GM21526 (cell line): Measurements from ENCODE around the gene TSHZ3.

Experiments
- ATAC-seq: cut with Tn5 transposase; IDR thresholded peaks from one replicate; pipeline ENCODE4 v1.9.1; 2021; ENCODE audit warnings: moderate library complexity; ENCODE audit not compliant: unreplicated experiment, low FRiP score

TSHZ3 gene

DNA sequence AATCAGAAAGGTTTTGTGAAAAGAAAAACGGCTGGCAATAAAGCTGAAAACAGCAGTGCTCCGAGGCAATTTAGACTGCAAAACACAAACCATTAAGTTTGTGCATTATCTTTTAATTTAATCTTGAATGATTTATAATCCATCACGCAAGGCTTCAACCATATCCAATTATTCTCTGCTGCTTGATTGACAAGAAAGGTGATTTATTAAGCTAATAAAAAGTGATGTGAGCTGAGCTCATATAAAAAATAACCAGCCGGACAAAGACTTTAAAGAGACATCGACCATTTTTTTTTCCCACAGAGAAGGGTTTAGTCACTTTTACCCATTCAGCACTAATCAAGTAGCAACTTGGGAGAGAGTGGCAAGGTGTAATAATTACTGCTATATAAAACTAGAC lies 33.6 kb downstream of the TSHZ3 start:
- no peak for ATAC-seq

DNA sequence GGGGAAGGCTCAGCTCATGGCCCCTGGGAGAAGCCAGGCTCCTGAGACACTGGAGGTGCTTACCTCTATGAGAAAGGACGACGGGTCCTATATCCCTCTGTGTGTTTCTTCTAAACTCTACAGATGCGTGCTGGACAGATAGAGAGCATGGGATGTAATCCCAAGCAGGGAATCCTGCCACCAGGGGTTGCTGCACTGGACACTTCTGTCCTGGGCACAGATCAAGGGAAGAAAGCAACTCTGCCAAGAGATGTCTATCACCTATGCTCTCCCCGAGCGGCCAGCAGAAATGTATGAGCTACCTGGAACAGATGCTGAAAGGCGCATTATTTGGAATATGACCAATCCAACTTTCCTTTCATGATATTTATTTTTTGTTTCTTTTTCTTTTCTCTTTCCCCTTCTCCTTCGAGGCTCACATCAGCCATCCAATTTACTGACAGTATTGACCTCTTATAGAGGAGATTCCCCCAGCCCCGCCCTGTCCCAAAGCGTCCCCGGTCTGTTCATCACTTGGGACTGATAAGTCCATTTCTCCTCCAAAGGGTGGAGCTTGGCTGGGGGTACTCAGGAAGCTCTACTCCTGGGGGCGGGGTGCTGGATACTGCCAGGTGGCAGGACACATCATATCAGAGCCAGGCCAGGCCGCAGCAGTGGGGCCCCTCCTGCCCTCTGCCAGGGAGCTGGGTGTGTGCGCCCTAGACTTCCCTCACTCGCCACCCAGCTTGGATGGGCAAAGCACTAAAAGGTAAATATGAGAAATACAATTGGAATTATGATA lies 34.2 kb downstream of the TSHZ3 start:
- no peak for ATAC-seq

DNA sequence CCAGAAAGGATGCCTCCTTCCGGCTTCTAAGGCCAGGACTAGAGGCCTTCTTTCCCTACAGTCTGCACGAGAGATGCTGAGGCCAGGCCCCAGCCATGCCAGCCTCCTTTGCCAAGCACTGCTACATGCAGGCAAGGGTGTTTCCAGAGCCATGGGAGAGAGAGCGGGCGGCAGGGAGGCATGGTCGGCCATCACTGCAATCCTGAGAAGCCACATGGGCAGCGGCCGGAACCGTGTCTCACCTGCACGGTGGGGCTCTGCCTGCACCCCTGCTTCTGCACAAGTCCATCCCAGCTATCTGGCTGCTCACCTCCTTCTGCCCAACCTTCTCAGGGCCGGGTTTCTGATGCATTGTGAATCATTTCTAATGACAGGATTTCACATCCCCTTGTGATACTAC lies 35.1 kb downstream of the TSHZ3 start:
- no peak for ATAC-seq

- no peak for ATAC-seq
These were observed 35.8 kb downstream of the TSHZ3 start for GRCh38 chr19:31313291-31314030.

DNA sequence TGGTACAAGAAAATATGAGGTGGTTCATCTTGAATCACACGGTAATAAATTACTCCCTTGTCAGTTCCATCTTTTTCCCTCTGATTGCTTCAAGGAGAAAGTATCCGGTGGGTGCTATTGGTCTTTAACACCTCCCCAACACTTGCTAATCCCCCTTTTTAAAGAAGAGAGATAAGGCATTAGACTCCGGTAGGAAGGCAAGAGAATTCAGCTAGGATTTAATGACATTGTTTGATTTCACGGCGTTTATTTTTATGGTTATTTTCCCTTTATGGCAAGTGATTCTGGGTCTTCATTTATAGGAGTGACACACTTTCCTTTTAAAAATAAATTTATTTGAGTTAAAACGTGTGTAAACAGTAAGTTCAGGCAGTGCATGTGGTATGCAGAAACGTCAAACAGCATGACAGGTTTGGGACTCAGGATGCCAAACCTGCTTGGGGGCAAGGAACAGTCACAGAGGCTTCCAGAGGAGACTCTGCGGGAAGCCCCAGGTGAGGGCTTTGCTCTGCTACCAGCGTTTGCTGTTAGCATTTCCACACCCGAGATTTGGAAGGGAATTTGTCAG lies 36.5 kb downstream of the TSHZ3 start:
- ATAC-seq, result no peak

GRCh38 chr19:31312009-31312676 lies 37.1 kb downstream of the TSHZ3 start:
- no peak for ATAC-seq

DNA sequence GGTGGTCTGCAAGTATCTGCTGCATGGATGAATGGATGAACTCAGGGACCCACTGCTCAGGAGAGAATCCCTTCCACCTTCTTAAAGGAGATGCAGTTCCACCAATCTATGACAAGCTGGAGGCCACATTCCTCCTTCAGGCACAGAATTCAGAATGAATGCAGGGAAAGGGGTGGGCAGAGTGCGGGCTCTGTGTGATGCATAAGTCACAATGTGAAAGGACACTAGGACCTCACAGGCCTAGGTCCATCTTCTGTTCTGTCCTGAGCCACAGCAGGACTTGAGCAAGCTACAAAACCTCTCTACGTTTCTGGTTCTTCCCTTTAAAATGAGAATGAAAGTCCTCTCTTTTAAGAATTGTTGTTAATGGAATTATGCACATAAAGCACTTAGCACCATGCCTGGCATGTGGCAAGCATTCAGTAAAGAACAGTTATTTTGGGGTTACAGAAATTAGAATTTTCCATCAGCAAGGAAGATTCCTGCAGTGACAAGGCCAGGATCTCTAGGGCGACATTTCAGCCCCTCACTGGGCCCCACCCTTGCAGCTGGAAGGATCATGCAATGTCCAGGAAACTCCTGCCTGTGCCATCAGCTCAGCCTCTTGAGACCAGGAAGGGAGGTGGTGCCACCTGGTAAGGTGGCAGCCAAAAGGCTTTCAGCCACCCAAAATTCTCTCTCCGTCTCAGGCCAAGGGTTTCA lies 38.7 kb downstream of the TSHZ3 start:
- no peak for ATAC-seq

DNA sequence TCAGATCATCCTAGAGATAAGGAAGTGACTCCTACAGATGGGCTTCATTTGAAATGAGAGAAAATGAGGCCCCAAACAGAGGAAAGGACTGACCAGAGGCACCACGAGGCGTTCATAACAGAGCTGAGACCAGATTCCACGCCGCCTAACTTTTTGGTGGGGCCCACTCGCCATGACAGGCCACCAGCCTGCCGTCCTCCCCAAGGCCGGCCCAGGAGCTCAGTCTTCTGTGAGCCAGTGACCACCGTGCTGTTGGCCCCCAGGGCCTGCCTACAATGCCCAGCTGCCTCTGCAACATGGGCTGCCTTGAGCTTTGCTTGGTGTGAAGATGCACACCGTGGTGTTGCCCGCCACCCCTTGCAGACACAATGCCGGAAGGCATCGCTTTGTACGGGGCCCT lies 40.5 kb downstream of the TSHZ3 start:
- no peak for ATAC-seq

GRCh38 chr19:31307071-31307669 lies 42.1 kb downstream of the TSHZ3 start:
- no peak for ATAC-seq

GRCh38 chr19:31306006-31306753 lies 43.1 kb downstream of the TSHZ3 start:
- no peak for ATAC-seq

GRCh38 chr19:31304831-31305312 lies 44.4 kb downstream of the TSHZ3 start:
- no peak for ATAC-seq

DNA sequence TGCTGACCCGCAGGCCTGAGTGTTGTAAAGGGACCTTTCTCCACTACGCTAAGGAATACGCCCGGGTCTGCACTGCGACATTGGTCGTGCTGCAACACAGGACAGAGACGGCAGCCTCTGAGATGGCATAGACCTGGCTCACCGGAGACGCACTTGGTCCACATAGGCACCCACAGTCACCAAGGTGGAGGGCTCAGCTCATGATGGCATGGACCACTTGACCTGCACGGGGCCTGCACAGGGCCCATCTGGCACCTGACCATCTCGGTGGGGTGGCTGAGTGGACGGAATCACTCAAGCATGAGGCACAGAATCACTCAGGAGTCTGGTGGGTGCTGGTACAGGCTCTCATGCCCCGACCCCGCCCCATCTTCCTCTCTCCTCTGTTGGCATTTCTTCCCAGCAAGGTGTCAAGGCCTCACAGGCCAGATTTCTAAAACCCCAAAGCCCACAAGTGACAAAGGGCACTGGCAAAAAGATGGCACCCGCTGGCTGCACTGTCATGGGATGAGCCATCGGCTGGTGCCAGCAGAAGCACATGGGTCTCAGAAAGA lies 45.9 kb downstream of the TSHZ3 start:
- ATAC-seq, result no peak

GRCh38 chr19:31301306-31301980 lies 47.8 kb downstream of the TSHZ3 start:
- no peak for ATAC-seq

DNA sequence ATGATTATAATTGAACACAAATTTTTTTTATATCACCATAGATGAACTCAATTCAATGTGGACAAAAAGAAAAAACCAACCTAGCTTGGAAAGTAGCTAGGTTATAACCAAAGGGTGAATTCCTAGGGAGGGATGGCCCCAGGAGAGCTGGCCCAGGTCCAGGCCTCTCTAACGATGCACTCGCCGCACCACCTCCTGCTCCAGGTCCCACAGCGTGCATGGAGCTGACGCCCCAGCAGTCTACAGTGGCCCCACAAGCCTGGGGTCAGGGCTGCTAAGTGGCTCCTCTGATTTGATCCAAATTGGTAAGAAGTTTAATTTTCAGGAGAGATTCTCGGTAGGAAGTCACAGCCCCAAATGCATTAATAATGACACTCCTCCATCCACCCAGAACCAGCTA lies 48.8 kb downstream of the TSHZ3 start:
- no peak for ATAC-seq

DNA sequence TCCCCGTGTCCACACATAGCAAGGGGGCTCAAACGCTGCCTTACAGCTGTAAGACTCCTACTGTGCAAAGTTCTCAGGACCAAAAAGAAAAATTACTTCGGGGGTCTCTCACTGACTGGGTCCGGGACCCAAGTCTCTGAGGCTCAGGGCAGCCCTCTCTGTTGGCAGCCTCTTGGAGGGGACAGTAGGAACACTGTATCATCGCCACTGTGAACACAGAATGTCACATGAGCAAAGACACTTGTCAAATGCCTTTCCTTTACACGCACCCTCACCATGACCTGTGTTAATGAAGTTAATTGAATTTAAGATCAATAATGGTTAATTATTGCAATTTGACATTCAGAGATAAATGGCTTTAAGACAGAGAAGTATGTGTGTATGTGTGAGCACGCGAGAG lies 49.6 kb downstream of the TSHZ3 start:
- no peak for ATAC-seq

DNA sequence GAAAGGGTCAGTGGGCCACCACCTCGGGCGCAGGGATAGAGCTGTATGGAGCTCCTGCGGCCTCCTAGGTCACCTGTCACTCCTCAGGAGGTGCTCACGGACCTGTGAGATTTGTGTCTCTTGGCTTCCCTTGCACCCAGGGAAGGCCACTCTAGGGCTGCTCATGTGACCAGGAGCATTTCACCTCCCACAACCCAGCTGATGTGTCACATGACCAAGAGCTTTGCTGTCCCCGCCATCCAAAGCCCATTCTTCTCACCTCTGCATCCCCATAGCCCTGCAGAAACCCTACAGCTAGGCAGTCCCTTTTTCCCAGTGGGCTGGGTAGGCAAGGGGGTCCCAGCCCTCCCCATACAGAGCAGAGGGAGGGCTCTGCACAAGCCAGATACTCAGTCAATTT lies 51.2 kb downstream of the TSHZ3 start:
- ATAC-seq, result no peak

GRCh38 chr19:31296741-31297390 lies 52.4 kb downstream of the TSHZ3 start:
- no peak for ATAC-seq

- ATAC-seq, result no peak
These were observed 55.0 kb downstream of the TSHZ3 start for GRCh38 chr19:31294189-31294588.
